Sigmoid colon (tissue), 4 donors: ENCODE results near the gene ZNF141.

Experiments used
- CTCF ChIP-seq, 4 experiments: fragments of 450-650 bp in 3 of 4; fragments of 200-600 bp in 1 of 4; IDR thresholded peaks; one replicate each; pipeline ENCODE4 v1.5.1; 2016 to 2019; ENCODE audit warnings: antibody characterized with exemption in 4 of 4, mild to moderate bottlenecking in 3 of 4, moderate library complexity in 2 of 4
- POLR2AphosphoS5 ChIP-seq, 4 donors: sonication (generic); formaldehyde crosslinking; IDR thresholded peaks; one replicate each; pipeline ENCODE4 v1.6.1; 2017; ENCODE audit warnings: antibody characterized with exemption in 4 of 4

- TF ChIP-seq CTCF (IDR thresholded peaks at IDR 0.05) (no peak), POLR2AphosphoS5 (IDR thresholded peaks at IDR 0.05) (no peak)
These were observed 36.9 kb downstream of the ZNF141 start for GRCh38 chr4:374298-375160.
